Measurements from ENCODE around the gene GPC2. TPM values are rescaled to one million over a fixed set of nuclear protein-coding genes. Genes with fewer than 3 reads are reported as not detected.
"Not testable (repeated sequence)": the region's sequence is repeated elsewhere in the genome, so short reads cannot be mapped to it uniquely, and the experiment has no call there.

The GPC2 gene
- total RNA-seq, 1 experiment from 2014 or later = 5.0 TPM

DNA sequence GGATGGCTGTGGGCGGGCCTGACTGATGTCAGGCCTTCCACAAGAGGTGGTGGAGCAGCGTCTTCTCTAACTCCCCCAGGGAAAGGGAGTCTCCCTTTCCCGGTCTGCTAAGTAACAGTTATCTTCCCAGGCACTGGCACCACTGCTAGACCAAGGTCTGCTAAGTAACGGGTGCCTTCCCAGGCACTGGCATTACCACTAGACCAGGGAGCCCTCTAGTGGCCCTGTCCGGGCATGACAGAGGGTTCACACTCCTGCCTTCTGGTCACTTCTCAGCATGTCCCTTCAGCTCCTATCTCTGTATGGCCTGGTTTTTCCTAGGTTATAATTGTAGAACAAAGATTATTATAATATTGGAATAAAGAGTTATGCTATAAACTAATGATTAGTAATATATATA is 40.8 kb upstream of the GPC2 start:
- H3K27ac Mint-ChIP-seq (ENCODE audit: unreplicated experiment); H3K9me3 ChIP-seq; H3K27me3 ChIP-seq (replicated peaks; ENCODE audit: control insufficient read depth, insufficient read depth, low read length); H3K9me3 Mint-ChIP-seq (ENCODE audit: unreplicated experiment); H3K4me3 ChIP-seq (ENCODE audit: low read depth, low read length); H3K4me3 Mint-ChIP-seq (ENCODE audit: unreplicated experiment); H3K4me1 Mint-ChIP-seq (ENCODE audit: low read depth, unreplicated experiment); BruUV-seq (replicated peaks); H3K36me3 ChIP-seq (ENCODE audit: control insufficient read depth, insufficient read depth, low read length); H3K27me3 Mint-ChIP-seq (ENCODE audit: insufficient read depth, unreplicated experiment); H3K4me1 ChIP-seq; POLR2A ChIA-PET: not testable (repeated sequence)
- DNase-seq = peak; percentile 85 to 91
- CTCF ChIA-PET = interaction anchor here (0.9 to 2.5 kb wide), 4 partner anchors 24 to 87 kb away, joined by 4 to 13 read pairs (median 8); no protein-coding TSS in a partner anchor
- TF ChIP-seq, protein P1, sequence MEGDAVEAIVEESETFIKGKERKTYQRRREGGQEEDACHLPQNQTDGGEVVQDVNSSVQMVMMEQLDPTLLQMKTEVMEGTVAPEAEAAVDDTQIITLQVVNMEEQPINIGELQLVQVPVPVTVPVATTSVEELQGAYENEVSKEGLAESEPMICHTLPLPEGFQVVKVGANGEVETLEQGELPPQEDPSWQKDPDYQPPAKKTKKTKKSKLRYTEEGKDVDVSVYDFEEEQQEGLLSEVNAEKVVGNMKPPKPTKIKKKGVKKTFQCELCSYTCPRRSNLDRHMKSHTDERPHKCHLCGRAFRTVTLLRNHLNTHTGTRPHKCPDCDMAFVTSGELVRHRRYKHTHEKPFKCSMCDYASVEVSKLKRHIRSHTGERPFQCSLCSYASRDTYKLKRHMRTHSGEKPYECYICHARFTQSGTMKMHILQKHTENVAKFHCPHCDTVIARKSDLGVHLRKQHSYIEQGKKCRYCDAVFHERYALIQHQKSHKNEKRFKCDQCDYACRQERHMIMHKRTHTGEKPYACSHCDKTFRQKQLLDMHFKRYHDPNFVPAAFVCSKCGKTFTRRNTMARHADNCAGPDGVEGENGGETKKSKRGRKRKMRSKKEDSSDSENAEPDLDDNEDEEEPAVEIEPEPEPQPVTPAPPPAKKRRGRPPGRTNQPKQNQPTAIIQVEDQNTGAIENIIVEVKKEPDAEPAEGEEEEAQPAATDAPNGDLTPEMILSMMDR (IDR thresholded peaks at IDR 0.05; ENCODE audit: insufficient read depth in 1 of 2, low read depth in 1 of 2, low read length in 1 of 2, severe bottlenecking in 1 of 2, unreplicated experiment in 1 of 2) = peak; percentile 56
- intact Hi-C loops (cut with micrococcal nuclease; ENCODE audit: unreplicated experiment) = loop anchor here (1.0 kb wide), 2 partner anchors 18 to 86 kb away; no protein-coding TSS in a partner anchor
- H3K36me3 Mint-ChIP-seq (ENCODE audit: insufficient read depth, unreplicated experiment) = peaks cover 16% of the 10 kb centered on the region

DNA sequence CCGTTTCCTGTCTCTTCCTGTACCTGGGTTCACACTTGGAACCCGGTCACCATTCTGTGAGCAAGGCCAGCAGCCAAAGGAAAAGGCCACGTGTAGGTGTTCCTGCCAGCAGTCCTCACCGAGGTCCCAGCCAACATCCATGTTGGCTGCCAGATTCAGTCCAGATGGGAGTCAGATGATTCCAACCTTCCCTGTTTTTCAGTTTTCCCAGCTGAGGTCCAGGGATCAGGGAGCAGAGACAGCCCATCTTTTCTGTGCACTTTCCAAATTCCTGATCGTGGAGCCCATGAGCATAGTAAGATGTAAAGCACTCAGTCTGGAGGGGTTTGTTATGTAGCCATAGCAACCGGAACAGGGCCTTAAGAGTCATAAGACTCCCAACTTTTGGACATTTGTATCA is 38.7 kb upstream of the GPC2 start:
- BruUV-seq (replicated peaks) = no TSS peak
- Histone ChIP-seq H3K4me1 (0 out of 2 replicates have a peak, but pooled peaks cover 5% of the 10 kb centered on the region), H3K9me3 (no peaks in the 10 kb centered on the region), H3K36me3 (ENCODE audit: control insufficient read depth, insufficient read depth, low read length) (no peaks in the 10 kb centered on the region), H3K4me3 (ENCODE audit: low read depth, low read length) (no peak overlapping the region), H3K27me3 (replicated peaks; ENCODE audit: control insufficient read depth, insufficient read depth, low read length) (no peaks in the 10 kb centered on the region)
- CTCF ChIA-PET = interaction anchor here (0.5 to 0.7 kb wide), 3 partner anchors 25 to 331 kb away, joined by 3 read pairs; partner anchors contain the start of genes AP4M1 and MCM7
- DNase-seq = no peak
- Mint-ChIP-seq H3K27ac (ENCODE audit: unreplicated experiment) (no peak overlapping the region), H3K27me3 (ENCODE audit: insufficient read depth, unreplicated experiment) (peaks cover 4% of the 10 kb centered on the region), H3K36me3 (ENCODE audit: insufficient read depth, unreplicated experiment) (peaks cover 23% of the 10 kb centered on the region), H3K4me3 (ENCODE audit: unreplicated experiment) (no peak overlapping the region), H3K9me3 (ENCODE audit: unreplicated experiment) (no peaks in the 10 kb centered on the region), H3K4me1 (ENCODE audit: low read depth, unreplicated experiment) (no peaks in the 10 kb centered on the region)
- intact Hi-C loops (cut with micrococcal nuclease; ENCODE audit: unreplicated experiment) = no loop called here
- POLR2A ChIA-PET = interaction anchor here (0.7 kb wide), 1 partner anchor 81 kb away, joined by 8 read pairs; no protein-coding TSS in a partner anchor
- TF ChIP-seq, protein P1 (IDR thresholded peaks at IDR 0.05; ENCODE audit: insufficient read depth in 1 of 2, low read depth in 1 of 2, low read length in 1 of 2, severe bottlenecking in 1 of 2, unreplicated experiment in 1 of 2) = no peak

DNA sequence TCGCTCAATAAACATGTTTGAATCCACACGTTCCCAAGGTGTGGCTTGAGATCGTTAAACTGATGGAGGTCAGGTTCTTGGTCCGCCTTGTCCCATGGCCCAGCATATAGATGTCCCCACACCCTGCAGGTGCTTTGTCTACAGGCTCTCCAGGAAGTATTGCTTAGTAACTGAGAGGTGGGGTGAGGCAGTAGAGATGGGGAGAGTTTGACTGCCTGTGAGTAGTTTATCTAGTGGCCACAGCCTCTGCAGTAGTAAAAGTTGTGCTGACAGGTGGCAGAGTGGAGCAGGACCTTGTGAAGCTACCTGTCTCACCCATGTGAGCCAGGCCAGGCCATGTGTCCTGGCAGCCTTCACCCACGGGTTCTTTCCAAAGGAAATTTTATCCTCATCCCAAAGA is 37.2 kb upstream of the GPC2 start:
- H3K9me3 Mint-ChIP-seq (ENCODE audit: unreplicated experiment); H3K27me3 Mint-ChIP-seq (ENCODE audit: insufficient read depth, unreplicated experiment); H3K4me1 ChIP-seq; H3K4me3 ChIP-seq (ENCODE audit: low read depth, low read length); CTCF ChIA-PET; H3K27ac Mint-ChIP-seq (ENCODE audit: unreplicated experiment); intact Hi-C loops (cut with micrococcal nuclease; ENCODE audit: unreplicated experiment); POLR2A ChIA-PET; H3K4me1 Mint-ChIP-seq (ENCODE audit: low read depth, unreplicated experiment); H3K4me3 Mint-ChIP-seq (ENCODE audit: unreplicated experiment); H3K27me3 ChIP-seq (replicated peaks; ENCODE audit: control insufficient read depth, insufficient read depth, low read length); BruUV-seq (replicated peaks); H3K9me3 ChIP-seq; H3K36me3 ChIP-seq (ENCODE audit: control insufficient read depth, insufficient read depth, low read length): not testable (repeated sequence)
- peaks cover 15% of the 10 kb centered on the region for H3K36me3 Mint-ChIP-seq (ENCODE audit: insufficient read depth, unreplicated experiment)
- DNase-seq = peak in 1 of 2 experiments; percentile 25

DNA sequence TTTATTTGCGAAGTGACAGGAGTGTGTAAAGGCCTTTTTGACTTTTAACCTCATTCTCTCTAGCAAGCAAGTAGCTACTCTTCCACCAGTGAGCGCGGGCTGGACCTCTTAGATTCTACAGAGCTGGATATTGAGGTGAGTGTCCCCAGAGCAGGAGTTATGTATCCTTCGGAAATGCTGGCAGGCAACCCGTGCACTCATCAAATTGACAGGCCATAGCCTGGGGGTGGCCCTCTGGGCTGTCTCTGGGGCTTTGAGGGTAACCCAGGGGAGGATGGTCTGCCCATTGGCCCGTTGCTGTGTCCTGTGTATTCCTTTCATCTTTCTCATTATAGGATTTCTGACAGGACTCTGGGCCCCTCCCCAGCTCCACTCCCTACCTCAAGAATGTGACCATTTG is 36.5 kb upstream of the GPC2 start:
- BruUV-seq (replicated peaks) = no TSS peak
- Histone ChIP-seq H3K27me3 (replicated peaks; ENCODE audit: control insufficient read depth, insufficient read depth, low read length) (no peaks in the 10 kb centered on the region), H3K4me3 (ENCODE audit: low read depth, low read length) (no peak overlapping the region), H3K36me3 (ENCODE audit: control insufficient read depth, insufficient read depth, low read length) (no peaks in the 10 kb centered on the region), H3K4me1 (0 out of 2 replicates have a peak, but pooled peaks cover 5% of the 10 kb centered on the region), H3K9me3 (no peaks in the 10 kb centered on the region)
- ChIA-PET CTCF (no interaction called here), POLR2A (no interaction called here)
- peaks cover 15% of the 10 kb centered on the region for H3K36me3 Mint-ChIP-seq (ENCODE audit: insufficient read depth, unreplicated experiment)
- H3K27ac Mint-ChIP-seq (ENCODE audit: unreplicated experiment) = no peak overlapping the region
- DNase-seq = no peak
- H3K9me3 Mint-ChIP-seq (ENCODE audit: unreplicated experiment) = no peaks in the 10 kb centered on the region
- H3K4me1 Mint-ChIP-seq (ENCODE audit: low read depth, unreplicated experiment) = no peaks in the 10 kb centered on the region
- no peak overlapping the region for H3K4me3 Mint-ChIP-seq (ENCODE audit: unreplicated experiment)
- intact Hi-C loops (cut with micrococcal nuclease; ENCODE audit: unreplicated experiment) = no loop called here
- peaks cover 8% of the 10 kb centered on the region for H3K27me3 Mint-ChIP-seq (ENCODE audit: insufficient read depth, unreplicated experiment)
- TF ChIP-seq, protein P1 (IDR thresholded peaks at IDR 0.05; ENCODE audit: insufficient read depth in 1 of 2, low read depth in 1 of 2, low read length in 1 of 2, severe bottlenecking in 1 of 2, unreplicated experiment in 1 of 2) = no peak

Data from Caco-2 (cell line).